Ovary (tissue), 3 donors: Measurements from ENCODE around the gene CAV1.

ENCODE experiments used
- EP300 ChIP-seq: sonication (generic); formaldehyde crosslinking; IDR thresholded peaks from one replicate; pipeline ENCODE4 v1.6.1; 2017; ENCODE audit warnings: antibody characterized with exemption
- TF ChIP-seq, protein P1 (sequence below), 3 donors: fragments of 450-650 bp in 2 of 3; fragments of 200-600 bp in 1 of 3; IDR thresholded peaks; one replicate each; pipeline versions ENCODE4 v1.5.1 to v1.8.0; 2016 to 2022; ENCODE audit warnings: antibody characterized with exemption in 3 of 3, mild to moderate bottlenecking in 1 of 3
- donor health status: DM: no; HTN: no; CAD: no.

- TF ChIP-seq EP300 = no peak
- TF ChIP-seq, protein P1, sequence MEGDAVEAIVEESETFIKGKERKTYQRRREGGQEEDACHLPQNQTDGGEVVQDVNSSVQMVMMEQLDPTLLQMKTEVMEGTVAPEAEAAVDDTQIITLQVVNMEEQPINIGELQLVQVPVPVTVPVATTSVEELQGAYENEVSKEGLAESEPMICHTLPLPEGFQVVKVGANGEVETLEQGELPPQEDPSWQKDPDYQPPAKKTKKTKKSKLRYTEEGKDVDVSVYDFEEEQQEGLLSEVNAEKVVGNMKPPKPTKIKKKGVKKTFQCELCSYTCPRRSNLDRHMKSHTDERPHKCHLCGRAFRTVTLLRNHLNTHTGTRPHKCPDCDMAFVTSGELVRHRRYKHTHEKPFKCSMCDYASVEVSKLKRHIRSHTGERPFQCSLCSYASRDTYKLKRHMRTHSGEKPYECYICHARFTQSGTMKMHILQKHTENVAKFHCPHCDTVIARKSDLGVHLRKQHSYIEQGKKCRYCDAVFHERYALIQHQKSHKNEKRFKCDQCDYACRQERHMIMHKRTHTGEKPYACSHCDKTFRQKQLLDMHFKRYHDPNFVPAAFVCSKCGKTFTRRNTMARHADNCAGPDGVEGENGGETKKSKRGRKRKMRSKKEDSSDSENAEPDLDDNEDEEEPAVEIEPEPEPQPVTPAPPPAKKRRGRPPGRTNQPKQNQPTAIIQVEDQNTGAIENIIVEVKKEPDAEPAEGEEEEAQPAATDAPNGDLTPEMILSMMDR (IDR thresholded peaks at IDR 0.05) = no peak
Measured at GRCh38 chr7:116494472-116494871, 30.4 kb upstream of the CAV1 start.
